ENCODE measurements around the gene ZDHHC22.

- TF ChIP-seq, protein P1, sequence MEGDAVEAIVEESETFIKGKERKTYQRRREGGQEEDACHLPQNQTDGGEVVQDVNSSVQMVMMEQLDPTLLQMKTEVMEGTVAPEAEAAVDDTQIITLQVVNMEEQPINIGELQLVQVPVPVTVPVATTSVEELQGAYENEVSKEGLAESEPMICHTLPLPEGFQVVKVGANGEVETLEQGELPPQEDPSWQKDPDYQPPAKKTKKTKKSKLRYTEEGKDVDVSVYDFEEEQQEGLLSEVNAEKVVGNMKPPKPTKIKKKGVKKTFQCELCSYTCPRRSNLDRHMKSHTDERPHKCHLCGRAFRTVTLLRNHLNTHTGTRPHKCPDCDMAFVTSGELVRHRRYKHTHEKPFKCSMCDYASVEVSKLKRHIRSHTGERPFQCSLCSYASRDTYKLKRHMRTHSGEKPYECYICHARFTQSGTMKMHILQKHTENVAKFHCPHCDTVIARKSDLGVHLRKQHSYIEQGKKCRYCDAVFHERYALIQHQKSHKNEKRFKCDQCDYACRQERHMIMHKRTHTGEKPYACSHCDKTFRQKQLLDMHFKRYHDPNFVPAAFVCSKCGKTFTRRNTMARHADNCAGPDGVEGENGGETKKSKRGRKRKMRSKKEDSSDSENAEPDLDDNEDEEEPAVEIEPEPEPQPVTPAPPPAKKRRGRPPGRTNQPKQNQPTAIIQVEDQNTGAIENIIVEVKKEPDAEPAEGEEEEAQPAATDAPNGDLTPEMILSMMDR (IDR thresholded peaks at IDR 0.05): no peak
- TF ChIP-seq POLR2A (IDR thresholded peaks at IDR 0.05): no peak
Observed at GRCh38 chr14:77130386-77130785, 11.2 kb downstream of the ZDHHC22 start.

Measured in adrenal gland (tissue), 5 donors.